Nucleus accumbens (tissue), 56 donors: ENCODE data around the gene RGS9.
"Not testable (repeated sequence)": the region's sequence is repeated elsewhere in the genome, so short reads cannot be mapped to it uniquely, and the experiment has no call there.

Experiments
- DNase-seq, 56 donors: peaks; one replicate each; lab custom pipeline; 2025; lab: John Stamatoyannopoulos, UW

The RGS9 gene

GRCh38 chr17:65109990-65110680 is 27.0 kb upstream of the RGS9 start:
- DNase-seq: no peak

- no peak for DNase-seq
These were observed 21.3 kb upstream of the RGS9 start for GRCh38 chr17:65115839-65116238.

GRCh38 chr17:65116515-65116914 is 20.7 kb upstream of the RGS9 start:
- DNase-seq: not testable (repeated sequence)

- no peak for DNase-seq
These were observed 19.7 kb upstream of the RGS9 start for GRCh38 chr17:65117384-65118035.

- DNase-seq: no peak
These were observed 15.8 kb upstream of the RGS9 start for GRCh38 chr17:65121368-65121767.

GRCh38 chr17:65121916-65122806 is 15.0 kb upstream of the RGS9 start:
- no peak for DNase-seq

GRCh38 chr17:65122836-65123756 is 14.1 kb upstream of the RGS9 start:
- DNase-seq: peak in 54 of 56 donors; percentile 21 to 88 (median 72)

- no peak for DNase-seq
These were observed 13.2 kb upstream of the RGS9 start for GRCh38 chr17:65123757-65124675.

- no peak for DNase-seq
These were observed 6.3 kb upstream of the RGS9 start for GRCh38 chr17:65130832-65131231.

- no peak for DNase-seq
These were observed 5.9 kb upstream of the RGS9 start for GRCh38 chr17:65131240-65131639.

GRCh38 chr17:65131946-65132345 is 5.2 kb upstream of the RGS9 start:
- DNase-seq: no peak

GRCh38 chr17:65134035-65134434 is 3.1 kb upstream of the RGS9 start:
- no peak for DNase-seq

GRCh38 chr17:65139101-65139764 is 2.1 kb downstream of the RGS9 start:
- no peak for DNase-seq

GRCh38 chr17:65142247-65142646 is 5.1 kb downstream of the RGS9 start:
- DNase-seq: no peak

GRCh38 chr17:65143889-65144604 is 6.9 kb downstream of the RGS9 start:
- DNase-seq: peak in 42 of 56 donors; percentile 4 to 87 (median 53)

- peak in 29 of 56 donors; percentile 6 to 68 (median 22) for DNase-seq
These were observed 8.6 kb downstream of the RGS9 start for GRCh38 chr17:65145743-65146142.

GRCh38 chr17:65147955-65148354 is 10.8 kb downstream of the RGS9 start:
- DNase-seq: no peak
